Subcutaneous adipose tissue (tissue), 4 donors: ENCODE data around the gene MICALL1. TPM values are rescaled to one million over a fixed set of nuclear protein-coding genes. Genes with fewer than 3 reads are reported as not detected.

ENCODE experiments used
- total RNA-seq, 4 donors: library from RNA; depleted of rRNA; stranded (reverse); fragments of >200 nt; gene quantifications; one replicate each; pipeline ENCODE4 v1.1.0, GENCODE V29; 2016
- TF ChIP-seq, protein P1 (sequence below): fragments of 450-650 bp; IDR thresholded peaks from one replicate; pipeline ENCODE4 v1.5.1; 2016; ENCODE audit warnings: low read depth, mild to moderate bottlenecking, control low read depth, antibody characterized with exemption, moderate library complexity

Gene MICALL1
- total RNA-seq, 4 donors from 2014 or later: 6.2 to 24.5 (median 8.0) TPM

GRCh38 chr22:37961062-37961461 is 55.0 kb downstream of the MICALL1 start:
- TF ChIP-seq, protein P1, sequence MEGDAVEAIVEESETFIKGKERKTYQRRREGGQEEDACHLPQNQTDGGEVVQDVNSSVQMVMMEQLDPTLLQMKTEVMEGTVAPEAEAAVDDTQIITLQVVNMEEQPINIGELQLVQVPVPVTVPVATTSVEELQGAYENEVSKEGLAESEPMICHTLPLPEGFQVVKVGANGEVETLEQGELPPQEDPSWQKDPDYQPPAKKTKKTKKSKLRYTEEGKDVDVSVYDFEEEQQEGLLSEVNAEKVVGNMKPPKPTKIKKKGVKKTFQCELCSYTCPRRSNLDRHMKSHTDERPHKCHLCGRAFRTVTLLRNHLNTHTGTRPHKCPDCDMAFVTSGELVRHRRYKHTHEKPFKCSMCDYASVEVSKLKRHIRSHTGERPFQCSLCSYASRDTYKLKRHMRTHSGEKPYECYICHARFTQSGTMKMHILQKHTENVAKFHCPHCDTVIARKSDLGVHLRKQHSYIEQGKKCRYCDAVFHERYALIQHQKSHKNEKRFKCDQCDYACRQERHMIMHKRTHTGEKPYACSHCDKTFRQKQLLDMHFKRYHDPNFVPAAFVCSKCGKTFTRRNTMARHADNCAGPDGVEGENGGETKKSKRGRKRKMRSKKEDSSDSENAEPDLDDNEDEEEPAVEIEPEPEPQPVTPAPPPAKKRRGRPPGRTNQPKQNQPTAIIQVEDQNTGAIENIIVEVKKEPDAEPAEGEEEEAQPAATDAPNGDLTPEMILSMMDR: no peak

GRCh38 chr22:37965940-37966664 is 60.0 kb downstream of the MICALL1 start:
- TF ChIP-seq, protein P1: no peak

DNA sequence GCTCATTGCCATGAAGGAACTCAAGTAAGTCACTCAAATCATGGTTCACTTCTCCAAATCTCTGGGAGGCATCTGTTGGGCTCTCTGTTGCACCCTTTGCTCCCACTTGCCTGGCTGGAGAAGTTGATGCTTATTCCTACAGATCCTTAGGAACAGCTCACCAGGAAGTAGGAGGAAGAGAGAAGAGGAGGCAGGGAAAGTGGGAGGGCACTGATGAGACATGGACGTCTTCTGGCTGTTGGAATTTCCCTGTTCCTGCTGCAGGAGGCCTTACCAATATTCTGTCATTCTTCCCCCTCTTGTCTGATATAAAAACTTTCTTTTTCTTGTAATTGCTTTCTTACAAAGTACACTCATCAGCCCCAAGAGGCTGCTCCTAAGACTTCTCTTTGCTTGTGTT is 61.0 kb downstream of the MICALL1 start:
- TF ChIP-seq, protein P1: no peak

DNA sequence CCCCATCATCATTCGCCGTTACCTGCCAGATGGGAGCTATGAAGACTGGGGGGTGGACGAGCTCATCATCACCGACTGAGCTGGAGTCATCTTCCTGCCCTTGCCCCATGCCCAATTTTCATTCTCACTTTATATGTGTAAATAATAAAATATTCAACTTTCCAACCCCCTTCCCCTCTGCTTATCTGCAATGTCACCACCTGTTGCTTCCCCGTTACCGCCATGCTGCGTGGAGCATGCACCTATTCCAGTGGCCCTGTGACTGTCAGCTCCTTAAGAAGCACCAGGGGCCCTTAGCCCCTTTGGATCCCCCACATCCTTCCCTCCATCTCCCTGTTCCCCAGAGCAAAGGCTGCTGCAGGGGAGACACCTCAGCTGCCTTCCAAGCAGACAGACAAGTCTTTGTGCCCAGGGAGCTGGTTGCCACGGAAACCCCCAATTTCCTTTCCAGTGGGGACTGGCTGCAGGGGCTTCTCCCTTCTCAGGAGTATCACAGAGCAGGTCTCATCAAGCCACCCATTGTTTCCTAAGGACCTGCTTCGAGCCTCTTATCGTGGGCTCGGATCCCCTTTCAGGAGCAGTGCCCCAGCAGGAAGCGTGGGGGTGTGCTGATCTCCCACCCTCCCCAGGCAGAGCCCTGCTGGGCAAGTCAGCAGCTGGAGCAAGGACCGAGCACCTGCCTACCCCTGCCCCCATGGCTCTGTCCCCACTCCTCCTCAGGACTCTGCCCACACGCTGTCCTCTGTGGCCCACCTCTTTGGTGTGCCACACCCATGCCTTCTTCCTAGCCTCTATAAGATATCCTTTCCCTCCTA is 61.7 kb downstream of the MICALL1 start:
- TF ChIP-seq, protein P1: no peak

- TF ChIP-seq, protein P1: no peak
Measured at GRCh38 chr22:37968452-37969251, 62.6 kb downstream of the MICALL1 start.

DNA sequence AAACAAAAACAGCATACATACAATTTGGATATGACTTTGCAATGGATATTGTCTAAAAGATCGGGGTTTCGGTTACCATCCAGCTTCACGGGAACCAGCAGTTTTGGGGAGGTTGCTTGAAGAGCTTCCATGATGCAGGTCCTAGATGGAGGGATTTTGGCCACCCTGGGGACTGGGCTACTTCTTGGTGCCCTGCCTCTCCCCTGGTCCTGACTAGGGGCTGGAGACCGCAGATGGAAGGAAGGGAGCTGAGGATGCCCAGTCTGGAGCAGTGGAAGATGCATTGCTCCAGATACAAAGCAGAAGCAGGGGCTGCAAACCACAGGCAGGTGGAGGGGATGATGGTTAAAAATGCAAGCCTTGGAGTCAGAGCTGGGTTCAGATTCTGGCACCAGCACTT is 64.8 kb downstream of the MICALL1 start:
- TF ChIP-seq, protein P1: no peak
